Heart right ventricle (tissue), 16 donors: ENCODE results near the gene ABHD4. TPM values are rescaled to one million over a fixed set of nuclear protein-coding genes. Genes with fewer than 3 reads are reported as not detected.
A peak's percentile ranks its signal among the peaks of the same experiment; 100 is the strongest.

Source experiments
- ATAC-seq, 8 donors: fragments of 200-7000 bp; cut with Tn5 transposase; one replicate each; pipeline ENCODE4 v1.9.1; 2020; ENCODE audit warnings: mild to moderate bottlenecking in 8 of 8, moderate library complexity in 8 of 8, moderate number of reproducible peaks in 1 of 8
- DNase-seq, 2 donors: peaks; one replicate each; pipeline ENCODE4 v3.0.0-alpha.2; 2020
- H3K27ac ChIP-seq, 10 donors: fragments of 200-600 bp; sonication (generic) in 2 of 10; one replicate each; pipeline versions ENCODE4 v1.5.0 to v1.8.0; 2020 to 2022; ENCODE audit warnings: mild to moderate bottlenecking in 3 of 10
- H3K27me3 ChIP-seq, 7 donors: fragments of 200-600 bp; one replicate each; pipeline ENCODE4 v1.8.0; 2021 to 2022; ENCODE audit warnings: mild to moderate bottlenecking in 2 of 7
- H3K36me3 ChIP-seq, 9 donors: fragments of 200-600 bp; sonication (generic) in 1 of 9; one replicate each; pipeline versions ENCODE4 v1.5.0 to v1.8.0; 2020 to 2022; ENCODE audit warnings: mild to moderate bottlenecking in 2 of 9
- H3K4me1 ChIP-seq, 9 donors: fragments of 200-600 bp; sonication (generic) in 1 of 9; one replicate each; pipeline versions ENCODE4 v1.5.0 to v1.8.0; 2020 to 2022; ENCODE audit warnings: mild to moderate bottlenecking in 4 of 9
- H3K4me3 ChIP-seq, 10 donors: fragments of 200-600 bp; sonication (generic) in 2 of 10; one replicate each; pipeline versions ENCODE4 v1.5.0 to v1.8.0; 2020 to 2022; ENCODE audit warnings: mild to moderate bottlenecking in 7 of 10, moderate library complexity in 2 of 10
- H3K9me3 ChIP-seq, 11 donors: fragments of 200-600 bp in 10 of 11; sonication (generic) in 2 of 11; one replicate each; pipeline versions ENCODE4 v1.5.0 to v1.8.0; 2013 to 2022; ENCODE audit warnings: mild to moderate bottlenecking in 2 of 11, control low read depth in 1 of 11, moderate library complexity in 1 of 11
- CTCF ChIP-seq, 9 donors: fragments of 200-600 bp; sonication (generic) in 2 of 9; IDR thresholded peaks; one replicate each; pipeline versions ENCODE4 v1.5.0 to v1.8.0; 2021 to 2022; ENCODE audit warnings: antibody characterized with exemption in 9 of 9, mild to moderate bottlenecking in 5 of 9, moderate library complexity in 1 of 9
- WGBS, 2 donors: extraction: QIAGEN DNeasy Blood & Tissue Kit; methylation state at CpG; one replicate each; pipeline ENCODE4 v1.1.7; 2013; ENCODE audit warnings: inconsistent platforms in 1 of 2; 5-methylcytosine and 5-hydroxymethylcytosine counted together
- intact Hi-C, 10 donors: fragments of 100-400 bp; cut with DNase I; formaldehyde crosslinking; loops; one replicate each; pipeline versions ENCODE4 v1.11.1 to v1.14.2; 2022
- polyA plus RNA-seq, 2 donors: library from polyadenylated mRNA; stranded (reverse); fragments of 200-250 nt; gene quantifications; one replicate each; pipeline ENCODE4 v1.2.3, GENCODE V29; 2013
- total RNA-seq, 10 donors: library from RNA; stranded (reverse); fragmentation: NEBNext Ultra II Directional in 3 of 10; extraction: Animal tissue kit (Norgen Biotek cat#: 25700) in 3 of 10; gene quantifications; one replicate each; pipeline versions ENCODE4 v1.2.1 to v1.2.4, GENCODE V29; 2021 to 2023
- donor health status: Arrhythmogenic right ventricular cardiomyopathy.
- donor health status: ischemic (EF 13 %, LVEDD 7.1; RV severe dilation, severe dysfunction).
- donor health status: healthy with polysubstance abuse.
- donor health status: DM: no; HTN: yes; CAD: no.
- donor health status: DM: no; HTN: no; CAD: no.
- donor health status: ischemic (EF 25% LVEDD 6.9; RV normal size, moderate dysfunction).
- donor health status: ischemic (EF 25% LVEDD 5.7; RV mildly dilated, moderate dysfunction).
- donor health status: healthy.
- donor health status: DM: yes; HTN: yes; CAD: no.
- donor health status: Ischemic cardiomyopathy.
- donor health status: ischemic (EF 35%, LVEDD 5.7; RV mildly dilated, moderate dysfunction).
- donor health status: nonischemic (EF 11% LVEDD 7.7; RV severe dilation, severe dysfunction).
- donor health status: DM: yes; HTN: yes; CAD: no.
- donor health status: PGD.
- donor health status: ischemic (EF 29% LVEDD 5.4; RV normal size, mild dysfunction).
- donor health status: nonischemic (EF 23%, LVEDD 6.1; RV moderate dilation, normal function).

The ABHD4 gene
- total and polyA plus RNA-seq, 12 donors, result 13.7 to 35.7 (median 20.8) TPM

- 29 to 30% methylated on average over 8 of the region's 8 CpGs for WGBS, 2 donors
- Histone ChIP-seq H3K27ac (peak overlapping the region in 4 of 10 donors; percentile 30 to 91 (median 50)), H3K9me3 (no peaks in the 10 kb centered on the region), H3K27me3 (no peaks in the 10 kb centered on the region), H3K4me1 (peaks cover 0 to 66% (median 12%) of the 10 kb centered on the region in 9 donors), H3K36me3 (peaks cover 0 to 94% (median 21%) of the 10 kb centered on the region in 9 donors), H3K4me3 (peak overlapping the region in 1 of 10 donors; percentile 12)
- peak; percentile 80 to 88 (median 83) for TF ChIP-seq CTCF (IDR thresholded peaks at IDR 0.05)
- intact Hi-C loops, result loop anchor here in 9 of 10 donors (2.0 to 10.0 kb wide), 6 partner anchors 82 to 284 kb away; partner anchors contain the start of gene SLC7A7 (in 1 of the 9)
- DNase-seq, result peak in 1 of 2 donors; percentile 85
- peak; percentile 57 to 86 (median 78) for ATAC-seq
Observed at GRCh38 chr14:22570132-22570949, 27.8 kb upstream of the ABHD4 start.

- intact Hi-C loops, result loop anchor here in 7 of 10 donors (5.0 to 10.0 kb wide), 5 partner anchors 80 to 282 kb away; partner anchors contain the start of gene SLC7A7 (in 1 of the 7)
- TF ChIP-seq CTCF (IDR thresholded peaks at IDR 0.05), result no peak
- peaks cover 0 to 87% (median 21%) of the 10 kb centered on the region in 9 donors for H3K36me3 ChIP-seq
- DNase-seq, result no peak
- H3K4me1 ChIP-seq, result peaks cover 0 to 44% (median 12%) of the 10 kb centered on the region in 9 donors
- H3K4me3 ChIP-seq, result no peak overlapping the region
- peak in 1 of 8 donors; percentile 46 for ATAC-seq
- H3K27me3 ChIP-seq, result no peaks in the 10 kb centered on the region
- 80% methylated on average over 1 of the region's 1 CpG for WGBS, 2 donors
- no peaks in the 10 kb centered on the region for H3K9me3 ChIP-seq
- H3K27ac ChIP-seq, result no peak overlapping the region
Observed at GRCh38 chr14:22572562-22573058, 25.5 kb upstream of the ABHD4 start.

- no peaks in the 10 kb centered on the region for H3K9me3 ChIP-seq
- H3K4me3 ChIP-seq, result no peak overlapping the region
- DNase-seq (no peak), ATAC-seq (no peak)
- peaks cover 0 to 76% (median 21%) of the 10 kb centered on the region in 9 donors for H3K36me3 ChIP-seq
- 96 to 98% methylated on average over 3 of the region's 3 CpGs for WGBS, 2 donors
- intact Hi-C loops, result loop anchor here in 7 of 10 donors (5.0 to 10.0 kb wide), 5 partner anchors 78 to 281 kb away; partner anchors contain the start of gene SLC7A7 (in 1 of the 7)
- peaks cover 0 to 32% (median 12%) of the 10 kb centered on the region in 9 donors for H3K4me1 ChIP-seq
- no peak for TF ChIP-seq CTCF (IDR thresholded peaks at IDR 0.05)
- H3K27me3 ChIP-seq, result no peaks in the 10 kb centered on the region
- no peak overlapping the region for H3K27ac ChIP-seq
Observed at GRCh38 chr14:22573804-22574203, 24.3 kb upstream of the ABHD4 start.

GRCh38 chr14:22577334-22577908 is 20.7 kb upstream of the ABHD4 start:
- intact Hi-C loops, result loop anchor here in 1 of 10 donors (10.0 kb wide), 1 partner anchor 277 kb away; no protein-coding TSS in a partner anchor

More at GRCh38 chr14:22577334-22577908, 20.7 kb upstream of the ABHD4 start:
- ATAC-seq (no peak), DNase-seq (no peak)
- Histone ChIP-seq H3K9me3 (no peaks in the 10 kb centered on the region), H3K4me1 (peaks cover 0 to 16% (median 0%) of the 10 kb centered on the region in 9 donors), H3K27me3 (no peaks in the 10 kb centered on the region), H3K36me3 (peaks cover 0 to 62% (median 17%) of the 10 kb centered on the region in 9 donors), H3K4me3 (no peak overlapping the region), H3K27ac (no peak overlapping the region)
- WGBS, 2 donors, result 75 to 76% methylated on average over 6 of the region's 6 CpGs
- no peak for TF ChIP-seq CTCF (IDR thresholded peaks at IDR 0.05)
